Measurements from ENCODE around the gene PMFBP1. TPM values are rescaled to one million over a fixed set of nuclear protein-coding genes. Genes with fewer than 3 reads are reported as not detected.

Gene PMFBP1
- total and polyA plus RNA-seq, 2 experiments from 2014 or later: 2.6 to 3.3 TPM

DNA sequence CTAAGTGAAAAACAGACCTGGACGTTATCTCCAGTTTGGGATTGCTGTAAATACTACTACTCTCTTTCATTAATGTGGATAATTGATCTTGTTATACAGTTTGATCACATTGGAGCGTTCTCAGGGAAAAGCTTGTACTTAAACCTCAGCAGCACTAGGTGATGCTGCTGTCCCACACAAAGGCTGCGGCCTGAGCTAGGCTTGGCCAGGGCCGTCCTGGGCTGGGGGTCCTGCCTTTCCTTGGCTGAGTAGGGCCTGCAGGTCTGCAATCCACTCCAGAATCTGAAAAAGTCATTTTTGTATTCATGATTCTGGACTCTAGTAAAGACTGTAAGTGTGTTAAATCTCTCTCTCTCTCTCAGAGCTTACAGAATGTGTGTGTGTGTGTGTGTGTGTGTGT, 23.7 kb upstream of the PMFBP1 start (continued):
- TF ChIP-seq, protein P1, sequence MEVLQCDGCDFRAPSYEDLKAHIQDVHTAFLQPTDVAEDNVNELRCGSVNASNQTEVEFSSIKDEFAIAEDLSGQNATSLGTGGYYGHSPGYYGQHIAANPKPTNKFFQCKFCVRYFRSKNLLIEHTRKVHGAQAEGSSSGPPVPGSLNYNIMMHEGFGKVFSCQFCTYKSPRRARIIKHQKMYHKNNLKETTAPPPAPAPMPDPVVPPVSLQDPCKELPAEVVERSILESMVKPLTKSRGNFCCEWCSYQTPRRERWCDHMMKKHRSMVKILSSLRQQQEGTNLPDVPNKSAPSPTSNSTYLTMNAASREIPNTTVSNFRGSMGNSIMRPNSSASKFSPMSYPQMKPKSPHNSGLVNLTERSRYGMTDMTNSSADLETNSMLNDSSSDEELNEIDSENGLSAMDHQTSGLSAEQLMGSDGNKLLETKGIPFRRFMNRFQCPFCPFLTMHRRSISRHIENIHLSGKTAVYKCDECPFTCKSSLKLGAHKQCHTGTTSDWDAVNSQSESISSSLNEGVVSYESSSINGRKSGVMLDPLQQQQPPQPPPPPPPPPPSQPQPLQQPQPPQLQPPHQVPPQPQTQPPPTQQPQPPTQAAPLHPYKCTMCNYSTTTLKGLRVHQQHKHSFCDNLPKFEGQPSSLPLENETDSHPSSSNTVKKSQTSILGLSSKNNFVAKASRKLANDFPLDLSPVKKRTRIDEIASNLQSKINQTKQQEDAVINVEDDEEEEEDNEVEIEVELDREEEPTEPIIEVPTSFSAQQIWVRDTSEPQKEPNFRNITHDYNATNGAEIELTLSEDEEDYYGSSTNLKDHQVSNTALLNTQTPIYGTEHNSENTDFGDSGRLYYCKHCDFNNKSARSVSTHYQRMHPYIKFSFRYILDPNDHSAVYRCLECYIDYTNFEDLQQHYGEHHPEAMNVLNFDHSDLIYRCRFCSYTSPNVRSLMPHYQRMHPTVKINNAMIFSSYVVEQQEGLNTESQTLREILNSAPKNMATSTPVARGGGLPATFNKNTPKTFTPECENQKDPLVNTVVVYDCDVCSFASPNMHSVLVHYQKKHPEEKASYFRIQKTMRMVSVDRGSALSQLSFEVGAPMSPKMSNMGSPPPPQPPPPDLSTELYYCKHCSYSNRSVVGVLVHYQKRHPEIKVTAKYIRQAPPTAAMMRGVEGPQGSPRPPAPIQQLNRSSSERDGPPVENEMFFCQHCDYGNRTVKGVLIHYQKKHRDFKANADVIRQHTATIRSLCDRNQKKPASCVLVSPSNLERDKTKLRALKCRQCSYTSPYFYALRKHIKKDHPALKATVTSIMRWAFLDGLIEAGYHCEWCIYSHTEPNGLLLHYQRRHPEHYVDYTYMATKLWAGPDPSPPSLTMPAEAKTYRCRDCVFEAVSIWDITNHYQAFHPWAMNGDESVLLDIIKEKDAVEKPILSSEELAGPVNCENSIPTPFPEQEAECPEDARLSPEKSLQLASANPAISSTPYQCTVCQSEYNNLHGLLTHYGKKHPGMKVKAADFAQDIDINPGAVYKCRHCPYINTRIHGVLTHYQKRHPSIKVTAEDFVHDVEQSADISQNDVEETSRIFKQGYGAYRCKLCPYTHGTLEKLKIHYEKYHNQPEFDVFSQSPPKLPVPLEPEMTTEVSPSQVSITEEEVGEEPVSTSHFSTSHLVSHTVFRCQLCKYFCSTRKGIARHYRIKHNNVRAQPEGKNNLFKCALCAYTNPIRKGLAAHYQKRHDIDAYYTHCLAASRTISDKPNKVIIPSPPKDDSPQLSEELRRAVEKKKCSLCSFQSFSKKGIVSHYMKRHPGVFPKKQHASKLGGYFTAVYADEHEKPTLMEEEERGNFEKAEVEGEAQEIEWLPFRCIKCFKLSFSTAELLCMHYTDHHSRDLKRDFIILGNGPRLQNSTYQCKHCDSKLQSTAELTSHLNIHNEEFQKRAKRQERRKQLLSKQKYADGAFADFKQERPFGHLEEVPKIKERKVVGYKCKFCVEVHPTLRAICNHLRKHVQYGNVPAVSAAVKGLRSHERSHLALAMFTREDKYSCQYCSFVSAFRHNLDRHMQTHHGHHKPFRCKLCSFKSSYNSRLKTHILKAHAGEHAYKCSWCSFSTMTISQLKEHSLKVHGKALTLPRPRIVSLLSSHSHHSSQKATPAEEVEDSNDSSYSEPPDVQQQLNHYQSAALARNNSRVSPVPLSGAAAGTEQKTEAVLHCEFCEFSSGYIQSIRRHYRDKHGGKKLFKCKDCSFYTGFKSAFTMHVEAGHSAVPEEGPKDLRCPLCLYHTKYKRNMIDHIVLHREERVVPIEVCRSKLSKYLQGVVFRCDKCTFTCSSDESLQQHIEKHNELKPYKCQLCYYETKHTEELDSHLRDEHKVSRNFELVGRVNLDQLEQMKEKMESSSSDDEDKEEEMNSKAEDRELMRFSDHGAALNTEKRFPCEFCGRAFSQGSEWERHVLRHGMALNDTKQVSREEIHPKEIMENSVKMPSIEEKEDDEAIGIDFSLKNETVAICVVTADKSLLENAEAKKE (CRISPR knock-in tag; IDR thresholded peaks at IDR 0.05): no peak

DNA sequence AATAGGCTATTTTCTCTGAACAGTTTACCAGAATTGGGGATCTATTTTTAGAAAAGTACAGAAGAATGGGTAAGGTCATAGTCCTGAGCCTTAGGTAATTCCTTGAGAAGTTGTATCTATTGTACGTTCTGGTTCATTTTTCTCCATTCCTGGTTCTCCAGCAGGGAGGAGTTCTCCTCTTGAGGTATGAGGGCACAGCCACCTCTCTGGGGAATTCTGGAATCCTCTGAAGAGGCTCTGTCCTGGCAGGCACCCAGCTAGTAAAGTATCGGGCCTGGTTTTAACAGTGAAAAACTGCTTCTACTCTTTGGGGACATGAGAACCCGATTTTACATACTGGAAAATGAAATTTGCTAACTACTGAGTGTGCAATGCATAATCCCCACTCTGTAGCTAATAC, 19.6 kb upstream of the PMFBP1 start:
- H3K27me3 Mint-ChIP-seq (ENCODE audit: insufficient read depth, low read depth, poor library complexity): no peaks in the 10 kb centered on the region
- Histone ChIP-seq H3F3A (replicated peaks; ENCODE audit: low read depth) (no peaks in the 10 kb centered on the region), H3K79me2 (replicated peaks; ENCODE audit: insufficient read depth) (no peaks in the 10 kb centered on the region), H3K4me3 (no peak overlapping the region), H3K36me3 (ENCODE audit: insufficient read depth) (no peaks in the 10 kb centered on the region), H4K20me1 (replicated peaks; ENCODE audit: insufficient read depth) (no peaks in the 10 kb centered on the region), H3K4me1 (ENCODE audit: insufficient read depth) (peaks cover 8% of the 10 kb centered on the region; the same call in 1 of the 2 replicates), H3K4me2 (no peak overlapping the region), H2AFZ (no peak overlapping the region), H3K27me3 (ENCODE audit: insufficient read depth) (no peaks in the 10 kb centered on the region), H3K27ac (ENCODE audit: low read depth) (no peak overlapping the region), H3K9me2 (ENCODE audit: insufficient read depth) (no peaks in the 10 kb centered on the region; the same call in 1 of the 2 replicates)
- peaks cover 10% of the 10 kb centered on the region for H3K4me1 Mint-ChIP-seq
- H3K36me3 Mint-ChIP-seq (ENCODE audit: low read depth): peaks cover 4% of the 10 kb centered on the region; the same call in 1 of the 3 replicates
- ATAC-seq (no peak), DNase-seq (ENCODE audit: low spot score) (no peak)
- peaks cover 4% of the 10 kb centered on the region; the same call in 1 of the 3 replicates for H3K9me3 Mint-ChIP-seq
- H3K27ac Mint-ChIP-seq: no peak overlapping the region
- no peak overlapping the region for H3K4me3 Mint-ChIP-seq
- TF ChIP-seq STAT1 (IDR thresholded peaks at IDR 0.05; ENCODE audit: unreplicated experiment) (no peak), CREB1 (CRISPR knock-in tag; IDR thresholded peaks at IDR 0.05; ENCODE audit: low read depth) (no peak), ZNF114 (CRISPR knock-in tag; IDR thresholded peaks at IDR 0.05) (no peak), EZH2 (IDR thresholded peaks at IDR 0.05; ENCODE audit: low read depth, unreplicated experiment) (no peak)
- TF ChIP-seq, protein P1 (CRISPR knock-in tag; IDR thresholded peaks at IDR 0.05): no peak
- TF ChIP-seq, protein P2, sequence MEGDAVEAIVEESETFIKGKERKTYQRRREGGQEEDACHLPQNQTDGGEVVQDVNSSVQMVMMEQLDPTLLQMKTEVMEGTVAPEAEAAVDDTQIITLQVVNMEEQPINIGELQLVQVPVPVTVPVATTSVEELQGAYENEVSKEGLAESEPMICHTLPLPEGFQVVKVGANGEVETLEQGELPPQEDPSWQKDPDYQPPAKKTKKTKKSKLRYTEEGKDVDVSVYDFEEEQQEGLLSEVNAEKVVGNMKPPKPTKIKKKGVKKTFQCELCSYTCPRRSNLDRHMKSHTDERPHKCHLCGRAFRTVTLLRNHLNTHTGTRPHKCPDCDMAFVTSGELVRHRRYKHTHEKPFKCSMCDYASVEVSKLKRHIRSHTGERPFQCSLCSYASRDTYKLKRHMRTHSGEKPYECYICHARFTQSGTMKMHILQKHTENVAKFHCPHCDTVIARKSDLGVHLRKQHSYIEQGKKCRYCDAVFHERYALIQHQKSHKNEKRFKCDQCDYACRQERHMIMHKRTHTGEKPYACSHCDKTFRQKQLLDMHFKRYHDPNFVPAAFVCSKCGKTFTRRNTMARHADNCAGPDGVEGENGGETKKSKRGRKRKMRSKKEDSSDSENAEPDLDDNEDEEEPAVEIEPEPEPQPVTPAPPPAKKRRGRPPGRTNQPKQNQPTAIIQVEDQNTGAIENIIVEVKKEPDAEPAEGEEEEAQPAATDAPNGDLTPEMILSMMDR (conservative IDR thresholded peaks at IDR 0.05; ENCODE audit: low read depth in 2 of 2): no peak
